ENCODE data around the gene CRY2. TPM values are rescaled to one million over a fixed set of nuclear protein-coding genes. Genes with fewer than 3 reads are reported as not detected.

Gene CRY2
- total RNA-seq, 1 donor from 2014 or later = 8.5 TPM

- Histone ChIP-seq H3K36me3 (ENCODE audit: control insufficient read depth, insufficient read depth, low read length) (no peaks in the 10 kb centered on the region), H3K27me3 (ENCODE audit: control insufficient read depth, insufficient read depth, low read length) (peaks cover 39% of the 10 kb centered on the region), H3K4me3 (ENCODE audit: low read depth, low read length) (peak within 1 kb of the TSS; percentile 14)
- TF ChIP-seq CTCF (IDR thresholded peaks at IDR 0.05; ENCODE audit: insufficient read depth, low read length, poor library complexity, severe bottlenecking) = no peak
- DNase-seq (ENCODE audit: low read depth) = no peak
Observed at GRCh38 chr11:45922425-45923082, 75.3 kb downstream of the CRY2 start, which contains the start of gene LARGE2. Gene LARGE2, plus strand, starts transcription at chr11:45922656. Its CDS starts 227 bp downstream, at chr11:45922883.

GRCh38 chr11:45924036-45924915 is 77.0 kb downstream of the CRY2 start:
- Histone ChIP-seq H3K36me3 (ENCODE audit: control insufficient read depth, insufficient read depth, low read length) (no peaks in the 10 kb centered on the region), H3K27me3 (ENCODE audit: control insufficient read depth, insufficient read depth, low read length) (peaks cover 39% of the 10 kb centered on the region), H3K4me3 (ENCODE audit: low read depth, low read length) (no peak overlapping the region)
- DNase-seq (ENCODE audit: low read depth) = no peak
- TF ChIP-seq CTCF (IDR thresholded peaks at IDR 0.05; ENCODE audit: insufficient read depth, low read length, poor library complexity, severe bottlenecking) = no peak

- H3K36me3 ChIP-seq (ENCODE audit: control insufficient read depth, insufficient read depth, low read length) = no peaks in the 10 kb centered on the region
- TF ChIP-seq CTCF (IDR thresholded peaks at IDR 0.05; ENCODE audit: insufficient read depth, low read length, poor library complexity, severe bottlenecking) = no peak
- peaks cover 39% of the 10 kb centered on the region for H3K27me3 ChIP-seq (ENCODE audit: control insufficient read depth, insufficient read depth, low read length)
- no peak overlapping the region for H3K4me3 ChIP-seq (ENCODE audit: low read depth, low read length)
- no peak for DNase-seq (ENCODE audit: low read depth)
Observed at GRCh38 chr11:45924927-45925326, 77.7 kb downstream of the CRY2 start.

- peaks cover 37% of the 10 kb centered on the region for H3K27me3 ChIP-seq (ENCODE audit: control insufficient read depth, insufficient read depth, low read length)
- H3K36me3 ChIP-seq (ENCODE audit: control insufficient read depth, insufficient read depth, low read length) = no peaks in the 10 kb centered on the region
- no peak overlapping the region for H3K4me3 ChIP-seq (ENCODE audit: low read depth, low read length)
- TF ChIP-seq CTCF (IDR thresholded peaks at IDR 0.05; ENCODE audit: insufficient read depth, low read length, poor library complexity, severe bottlenecking) = no peak
- DNase-seq (ENCODE audit: low read depth) = no peak
Observed at GRCh38 chr11:45925550-45925949, 78.3 kb downstream of the CRY2 start.

- H3K27me3 ChIP-seq (ENCODE audit: control insufficient read depth, insufficient read depth, low read length) = peaks cover 37% of the 10 kb centered on the region
- no peak overlapping the region for H3K4me3 ChIP-seq (ENCODE audit: low read depth, low read length)
- TF ChIP-seq CTCF (IDR thresholded peaks at IDR 0.05; ENCODE audit: insufficient read depth, low read length, poor library complexity, severe bottlenecking) = no peak
- no peak for DNase-seq (ENCODE audit: low read depth)
- H3K36me3 ChIP-seq (ENCODE audit: control insufficient read depth, insufficient read depth, low read length) = no peaks in the 10 kb centered on the region
Observed at GRCh38 chr11:45926001-45926401, 78.7 kb downstream of the CRY2 start.
